ENCODE results near the gene C2orf15. TPM values are rescaled to one million over a fixed set of nuclear protein-coding genes. Genes with fewer than 3 reads are reported as not detected.

Gene C2orf15
- polyA plus RNA-seq, 1 donor (not counting 4 experiments of a cell fraction or from before 2014, with no cell fraction given) = 0.31 TPM

- FAIRE-seq = no peak
- dilution Hi-C loops (cut with MboI; ENCODE audit: extremely low pct_ligation_motif_present, low sequenced_read_pairs) = no loop called here
- H3K4me1 ChIP-seq (ENCODE audit: control insufficient read depth, extremely low read depth, insufficient read depth, low read length) = no peaks in the 10 kb centered on the region
- peaks cover 8 to 10% of the 10 kb centered on the region in 2 experiments for H3K36me3 ChIP-seq (ENCODE audit: control insufficient read depth in 2 of 2, extremely low read depth in 1 of 2, insufficient read depth in 2 of 2, low read length in 2 of 2)
- H3K9me1 ChIP-seq (ENCODE audit: control insufficient read depth, extremely low read depth, insufficient read depth, low read length) = no peaks in the 10 kb centered on the region
- DNase-seq (ENCODE audit: low read depth, low spot score) = no peak
- H3K79me2 ChIP-seq (ENCODE audit: control insufficient read depth, insufficient read depth, low read length) = no peaks in the 10 kb centered on the region
- no peak overlapping the region for H2AFZ ChIP-seq (ENCODE audit: control insufficient read depth, low read length)
- H3K27me3 ChIP-seq (ENCODE audit: control insufficient read depth, extremely low read depth, insufficient read depth, low read length) = no peaks in the 10 kb centered on the region
- H4K20me1 ChIP-seq (ENCODE audit: control insufficient read depth, extremely low read depth, insufficient read depth, low read length) = no peaks in the 10 kb centered on the region
- no peak overlapping the region for H3K27ac ChIP-seq (ENCODE audit: control insufficient read depth, insufficient read depth, low read length)
- H3K4me2 ChIP-seq (ENCODE audit: control insufficient read depth, extremely low read depth, insufficient read depth, low read depth, low read length) = no peak overlapping the region
- no peak overlapping the region for H3K9ac ChIP-seq (ENCODE audit: control insufficient read depth, extremely low read depth, insufficient read depth, low read length)
- no peaks in the 10 kb centered on the region for H3K9me3 ChIP-seq (ENCODE audit: control insufficient read depth, low read depth, low read length)
- H3K4me3 ChIP-seq (ENCODE audit: control insufficient read depth in 2 of 3, extremely low read depth in 1 of 3, insufficient read depth in 2 of 3, low read depth in 1 of 3, low read length in 3 of 3) = no peak overlapping the region
- no peak for TF ChIP-seq CTCF (optimal IDR thresholded peaks at IDR 0.05 in 1 of 3, IDR thresholded peaks at IDR 0.05 in 1 of 3, conservative IDR thresholded peaks at IDR 0.05 in 1 of 3; ENCODE audit: extremely low read depth in 1 of 3, insufficient read depth in 2 of 3, low read length in 3 of 3)
- TF ChIP-seq EZH2 (IDR thresholded peaks at IDR 0.05; ENCODE audit: low read length) = no peak
Measured at GRCh38 chr2:99169534-99169933, 28.0 kb downstream of the C2orf15 start.

GRCh38 chr2:99171377-99172140, 30.1 kb downstream of the C2orf15 start:
- dilution Hi-C loops (cut with MboI; ENCODE audit: extremely low pct_ligation_motif_present, low sequenced_read_pairs) = no loop called here
- FAIRE-seq = no peak

More at GRCh38 chr2:99171377-99172140, 30.1 kb downstream of the C2orf15 start:
- Histone ChIP-seq H3K79me2 (ENCODE audit: control insufficient read depth, insufficient read depth, low read length) (peaks cover 8% of the 10 kb centered on the region), H3K27ac (ENCODE audit: control insufficient read depth, insufficient read depth, low read length) (no peak overlapping the region), H2AFZ (ENCODE audit: control insufficient read depth, low read length) (no peak overlapping the region), H3K9me1 (ENCODE audit: control insufficient read depth, extremely low read depth, insufficient read depth, low read length) (no peaks in the 10 kb centered on the region), H3K36me3 (ENCODE audit: control insufficient read depth in 2 of 2, extremely low read depth in 1 of 2, insufficient read depth in 2 of 2, low read length in 2 of 2) (peaks cover 8 to 10% of the 10 kb centered on the region in 2 experiments), H3K9ac (ENCODE audit: control insufficient read depth, extremely low read depth, insufficient read depth, low read length) (no peak overlapping the region), H3K4me1 (ENCODE audit: control insufficient read depth, extremely low read depth, insufficient read depth, low read length) (no peaks in the 10 kb centered on the region), H4K20me1 (ENCODE audit: control insufficient read depth, extremely low read depth, insufficient read depth, low read length) (no peaks in the 10 kb centered on the region), H3K4me2 (ENCODE audit: control insufficient read depth, extremely low read depth, insufficient read depth, low read depth, low read length) (no peak overlapping the region), H3K4me3 (ENCODE audit: control insufficient read depth in 2 of 3, extremely low read depth in 1 of 3, insufficient read depth in 2 of 3, low read depth in 1 of 3, low read length in 3 of 3) (no peak overlapping the region), H3K9me3 (ENCODE audit: control insufficient read depth, low read depth, low read length) (no peaks in the 10 kb centered on the region), H3K27me3 (ENCODE audit: control insufficient read depth, extremely low read depth, insufficient read depth, low read length) (no peaks in the 10 kb centered on the region)
- DNase-seq (ENCODE audit: low read depth, low spot score) = no peak
- TF ChIP-seq CTCF (optimal IDR thresholded peaks at IDR 0.05 in 1 of 3, IDR thresholded peaks at IDR 0.05 in 1 of 3, conservative IDR thresholded peaks at IDR 0.05 in 1 of 3; ENCODE audit: extremely low read depth in 1 of 3, insufficient read depth in 2 of 3, low read length in 3 of 3) (no peak), EZH2 (IDR thresholded peaks at IDR 0.05; ENCODE audit: low read length) (no peak)
